Dendritic cell treated with granulocyte-macrophage colony-stimulating factor and Interleukin-4, amounts not matched to agents 40 ng/mL and 50 ng/mL, for 4 days (primary cell): ENCODE results near the gene MYH9.
"Not testable (repeated sequence)": the region's sequence is repeated elsewhere in the genome, so short reads cannot be mapped to it uniquely, and the experiment has no call there.

ENCODE experiments used
- H3K27ac Mint-ChIP-seq: one replicate; pipeline ENCODE4 v1.8.0; 2022; ENCODE audit warnings: mild to moderate bottlenecking, mixed read lengths
- H3K27me3 Mint-ChIP-seq: one replicate; pipeline ENCODE4 v1.8.0; 2022; ENCODE audit warnings: mild to moderate bottlenecking, mixed read lengths
- H3K36me3 Mint-ChIP-seq: one replicate; pipeline ENCODE4 v1.8.0; 2022; ENCODE audit warnings: low read depth, mixed read lengths
- H3K4me1 Mint-ChIP-seq: one replicate; pipeline ENCODE4 v1.8.0; 2022; ENCODE audit warnings: low read depth, mixed read lengths
- H3K4me3 Mint-ChIP-seq: one replicate; pipeline ENCODE4 v1.8.0; 2022; ENCODE audit warnings: mild to moderate bottlenecking, moderate library complexity, mixed read lengths
- H3K9me3 Mint-ChIP-seq: one replicate; pipeline ENCODE4 v1.8.0; 2022; ENCODE audit warnings: mixed read lengths
- intact Hi-C: fragments of 100-400 bp; cut with micrococcal nuclease; formaldehyde crosslinking; loops from one replicate; pipeline ENCODE4 v1.15.0; 2022

MYH9 gene

DNA sequence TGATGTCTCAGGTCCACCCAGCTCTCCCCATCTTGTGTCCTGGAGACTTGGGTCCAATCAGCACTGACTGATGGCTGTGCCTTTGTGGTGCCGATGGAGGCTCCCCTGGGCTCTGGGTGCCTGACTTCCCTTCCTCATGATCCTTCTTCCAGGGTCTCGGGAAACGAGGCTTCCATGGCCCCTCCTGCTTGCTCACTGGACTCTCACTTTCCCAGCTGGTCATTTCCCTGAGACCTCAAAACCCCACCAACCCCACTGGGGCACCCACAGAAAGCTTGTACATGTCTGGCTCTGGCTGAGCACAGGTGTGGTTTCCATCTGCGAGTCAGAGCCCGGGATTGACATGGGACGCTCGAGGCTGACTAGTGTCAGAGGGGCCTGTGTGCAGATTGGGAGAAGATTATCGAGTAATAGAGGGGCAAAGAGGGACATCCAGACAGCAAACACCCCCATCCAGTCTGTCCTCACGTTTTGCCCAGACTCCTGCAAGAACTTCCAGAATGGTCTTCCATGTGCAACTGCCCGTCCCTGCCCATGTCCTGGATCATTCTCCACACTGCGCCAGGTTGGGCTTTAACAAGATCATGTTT lies 119.8 kb downstream of the MYH9 start:
- Mint-ChIP-seq H3K36me3 (peaks cover 46% of the 10 kb centered on the region), H3K27me3 (peaks cover 13% of the 10 kb centered on the region), H3K9me3 (no peaks in the 10 kb centered on the region), H3K4me1 (peaks cover 10% of the 10 kb centered on the region), H3K4me3 (no peak overlapping the region), H3K27ac (no peak overlapping the region)
- intact Hi-C loops = no loop called here

DNA sequence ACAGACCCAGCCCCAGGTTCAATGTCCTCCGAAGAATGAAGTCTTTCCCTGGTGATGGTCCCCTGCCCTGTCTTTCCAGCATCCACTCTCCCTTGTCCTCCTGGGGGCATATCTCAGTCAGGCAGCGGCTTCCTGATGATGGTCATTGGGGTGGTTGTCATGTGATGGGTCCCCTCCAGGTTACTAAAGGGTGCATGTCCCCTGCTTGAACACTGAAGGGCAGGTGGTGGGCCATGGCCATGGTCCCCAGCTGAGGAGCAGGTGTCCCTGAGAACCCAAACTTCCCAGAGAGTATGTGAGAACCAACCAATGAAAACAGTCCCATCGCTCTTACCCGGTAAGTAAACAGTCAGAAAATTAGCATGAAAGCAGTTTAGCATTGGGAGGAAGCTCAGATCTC lies 120.7 kb downstream of the MYH9 start:
- Mint-ChIP-seq H3K27me3 (peaks cover 13% of the 10 kb centered on the region), H3K4me1 (peaks cover 10% of the 10 kb centered on the region), H3K36me3 (peaks cover 55% of the 10 kb centered on the region), H3K27ac (no peak overlapping the region), H3K9me3 (no peaks in the 10 kb centered on the region), H3K4me3 (no peak overlapping the region)
- intact Hi-C loops = no loop called here

DNA sequence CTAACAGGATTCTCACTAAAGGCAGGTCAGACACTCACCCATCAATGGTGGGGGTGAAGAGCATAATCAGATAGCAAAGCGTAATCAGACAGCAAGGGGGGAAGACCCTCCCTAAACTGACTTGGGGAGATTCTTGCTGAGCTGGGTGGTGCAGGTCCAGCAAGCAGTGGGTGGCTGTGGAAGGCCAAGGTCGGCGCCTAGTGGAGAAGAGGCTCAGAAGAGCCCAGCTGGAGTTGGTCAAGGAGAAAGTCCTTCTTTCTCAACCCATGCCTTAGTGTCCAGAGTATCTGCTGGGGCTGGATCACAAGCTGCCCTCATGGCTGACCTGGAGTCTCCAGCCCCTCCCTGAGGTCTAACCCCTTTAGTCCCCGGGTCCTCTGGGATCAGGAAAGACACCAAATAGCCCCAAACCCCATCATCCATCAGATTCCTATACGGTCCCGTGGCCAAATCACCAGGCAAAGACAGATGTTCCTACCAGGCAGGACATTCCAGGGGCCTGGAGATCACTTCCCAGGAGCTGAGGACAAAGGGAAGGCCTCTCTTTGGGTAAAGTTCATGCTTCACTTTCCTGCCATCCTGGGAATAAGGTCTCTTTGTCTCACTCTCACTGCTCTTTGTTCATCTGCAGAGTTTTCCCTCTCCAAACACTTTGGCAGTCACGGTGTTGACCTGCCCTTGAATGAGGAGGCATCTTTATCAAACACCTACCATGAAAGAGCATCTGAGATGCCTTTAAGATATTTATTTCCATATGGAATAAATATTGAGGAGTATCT lies 123.7 kb downstream of the MYH9 start:
- H3K9me3 Mint-ChIP-seq, H3K27me3 Mint-ChIP-seq, intact Hi-C loops, H3K4me3 Mint-ChIP-seq, H3K27ac Mint-ChIP-seq: not testable (repeated sequence)
- Mint-ChIP-seq H3K36me3 (peaks cover 80% of the 10 kb centered on the region), H3K4me1 (peaks cover 16% of the 10 kb centered on the region)

DNA sequence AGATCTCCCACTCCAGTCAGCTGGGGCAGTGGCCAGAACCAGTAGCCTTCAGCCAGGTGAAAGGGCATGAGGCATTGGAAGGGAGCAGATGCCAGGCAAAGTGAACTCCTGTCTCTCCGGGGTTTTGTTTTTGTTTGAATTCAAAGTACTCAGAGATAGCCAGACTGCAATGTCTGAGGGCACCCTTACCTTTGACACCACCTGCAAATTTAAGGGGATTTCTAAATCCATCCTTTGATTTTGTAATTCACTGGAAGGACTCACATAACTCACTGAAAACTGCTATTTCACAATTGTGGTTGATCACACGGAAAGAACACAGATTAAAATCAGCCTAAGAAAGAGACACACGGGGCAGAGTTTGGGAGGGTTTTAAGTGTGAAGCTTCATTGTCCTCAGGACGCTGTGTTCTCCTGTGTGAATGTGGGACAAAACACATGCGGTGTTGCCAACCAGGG lies 124.5 kb downstream of the MYH9 start:
- H3K27ac Mint-ChIP-seq, H3K27me3 Mint-ChIP-seq, H3K9me3 Mint-ChIP-seq, intact Hi-C loops, H3K4me3 Mint-ChIP-seq: not testable (repeated sequence)
- peaks cover 24% of the 10 kb centered on the region for H3K4me1 Mint-ChIP-seq
- peaks cover 88% of the 10 kb centered on the region for H3K36me3 Mint-ChIP-seq

DNA sequence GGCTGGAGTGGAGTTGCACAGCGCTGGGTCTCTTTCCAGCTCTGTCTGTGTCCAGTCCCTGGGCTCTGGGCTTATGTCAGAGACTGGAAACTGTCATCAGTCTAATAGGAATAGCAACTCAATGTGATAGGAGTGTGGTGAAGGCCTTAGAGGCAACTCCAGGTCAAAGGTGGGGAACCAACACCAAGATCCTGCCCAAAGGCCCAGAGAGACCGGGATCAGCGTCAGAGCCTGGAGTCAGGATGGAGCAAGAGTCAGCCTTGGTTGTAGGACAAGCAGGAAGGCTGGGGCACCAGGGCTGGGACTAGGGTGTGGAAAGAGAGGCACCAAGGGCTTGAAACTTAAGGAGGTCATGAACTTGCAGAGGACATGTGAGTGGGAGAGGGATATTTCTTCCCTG lies 125.5 kb downstream of the MYH9 start:
- not testable (repeated sequence) for H3K27ac Mint-ChIP-seq, H3K4me3 Mint-ChIP-seq
- H3K36me3 Mint-ChIP-seq = peaks cover 91% of the 10 kb centered on the region

DNA sequence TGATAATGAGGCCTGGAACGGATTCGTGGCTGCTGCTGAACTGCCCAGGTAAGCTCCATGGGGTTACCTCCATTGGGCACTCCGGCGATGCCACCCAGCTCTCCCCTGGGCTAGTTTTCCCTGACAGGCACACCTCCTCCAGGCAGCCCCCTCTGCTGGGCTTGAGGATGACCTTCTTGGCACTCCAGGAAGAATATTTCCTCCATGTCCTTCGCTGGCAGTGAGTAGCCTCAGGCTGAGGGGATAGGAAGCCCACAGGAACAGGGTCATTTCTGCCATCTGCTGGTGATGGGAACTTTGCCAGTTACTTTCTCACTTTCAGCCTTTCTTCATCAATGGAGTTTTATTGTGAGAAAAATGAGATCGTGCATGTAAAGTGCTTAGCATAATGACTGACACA lies 126.1 kb downstream of the MYH9 start:
- intact Hi-C loops, H3K27ac Mint-ChIP-seq, H3K27me3 Mint-ChIP-seq, H3K9me3 Mint-ChIP-seq, H3K4me3 Mint-ChIP-seq: not testable (repeated sequence)
- Mint-ChIP-seq H3K4me1 (peaks cover 31% of the 10 kb centered on the region), H3K36me3 (peaks cover 91% of the 10 kb centered on the region)

More for the DNA sequence above, 125.5 kb downstream of the MYH9 start:
- H3K9me3 Mint-ChIP-seq, intact Hi-C loops, H3K27me3 Mint-ChIP-seq: not testable (repeated sequence)
- peaks cover 31% of the 10 kb centered on the region for H3K4me1 Mint-ChIP-seq

DNA sequence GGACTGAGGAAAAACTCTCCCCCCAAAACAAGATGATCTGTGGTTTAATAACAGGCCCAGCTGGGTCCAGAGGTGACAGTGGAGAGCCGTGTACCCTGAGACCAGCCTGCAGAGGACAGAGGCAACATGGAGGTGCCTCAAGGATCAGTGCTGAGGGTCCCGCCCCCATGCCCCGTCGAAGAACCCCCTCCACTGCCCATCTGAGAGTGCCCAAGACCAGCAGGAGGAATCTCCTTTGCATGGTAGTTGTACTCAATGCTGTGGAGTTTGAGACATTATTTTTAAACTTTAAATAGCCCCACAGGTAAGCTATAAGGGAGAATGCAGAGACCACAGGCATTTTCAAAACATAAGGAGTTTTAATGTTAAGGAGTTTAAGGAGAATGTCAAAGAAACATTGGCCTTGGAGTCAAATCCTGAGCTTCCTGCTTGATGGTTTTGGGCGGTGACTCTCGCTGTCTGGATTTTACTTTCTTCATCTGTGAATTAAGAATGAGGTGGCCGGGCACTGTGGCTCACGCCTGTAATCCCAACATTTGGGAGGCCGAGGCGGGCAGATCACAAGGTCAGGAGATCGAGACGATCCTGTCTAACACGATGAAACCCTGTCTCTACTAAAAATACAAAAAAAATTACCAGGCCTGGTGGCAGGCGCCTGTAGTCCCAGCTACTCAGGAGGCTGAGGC lies 128.0 kb downstream of the MYH9 start:
- intact Hi-C loops = no loop called here
- H3K27ac Mint-ChIP-seq = peak overlapping the region; percentile 60

DNA sequence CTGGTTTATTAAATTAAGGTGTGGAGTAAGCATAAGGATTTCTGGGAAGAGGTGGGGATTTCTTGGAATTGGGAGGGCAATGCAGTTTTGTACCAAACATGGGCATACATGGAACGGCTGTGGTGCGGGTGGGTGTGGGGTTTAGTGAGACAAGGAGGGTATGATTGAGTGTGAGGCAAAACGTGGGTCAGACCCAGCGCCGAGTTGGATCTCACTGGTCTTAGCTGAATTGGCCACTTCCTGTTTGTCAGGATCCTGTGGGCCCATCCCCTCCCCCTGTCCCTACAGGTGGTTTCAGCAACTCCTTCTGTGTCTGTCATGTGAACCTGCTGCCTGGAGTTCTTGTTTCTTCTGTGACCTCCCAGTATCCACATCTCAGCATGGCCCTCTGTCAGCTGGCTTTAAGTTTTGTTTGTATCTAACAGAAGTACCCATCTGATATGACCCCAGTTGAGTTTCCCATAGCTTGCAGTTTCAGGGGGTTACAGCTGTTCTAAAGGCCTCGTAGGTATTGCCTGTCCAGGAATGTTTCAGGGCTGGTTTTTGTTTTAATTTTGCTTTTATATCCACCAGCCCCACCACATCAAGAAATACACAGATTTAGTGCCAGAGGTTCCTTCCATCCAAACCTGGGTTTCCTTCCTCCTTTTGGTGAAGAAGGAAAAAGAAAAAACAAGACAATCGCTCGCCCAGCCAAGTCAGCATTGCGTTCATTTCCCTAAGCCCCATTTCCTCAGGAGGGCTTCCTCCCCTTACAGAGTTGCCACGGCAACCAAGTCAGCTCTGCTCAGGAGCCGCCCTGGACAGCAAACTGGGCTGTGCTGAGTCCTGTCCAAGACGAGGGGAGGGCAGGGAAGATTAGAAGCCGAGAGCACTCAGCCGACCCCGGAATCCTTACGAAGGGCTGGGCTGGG lies 128.8 kb downstream of the MYH9 start:
- Mint-ChIP-seq H3K4me3 (no peak overlapping the region), H3K27me3 (no peaks in the 10 kb centered on the region), H3K4me1 (peaks cover 58% of the 10 kb centered on the region), H3K27ac (peak overlapping the region; percentile 60), H3K36me3 (peaks cover 70% of the 10 kb centered on the region), H3K9me3 (no peaks in the 10 kb centered on the region)
- intact Hi-C loops = no loop called here

More for the DNA sequence above, 128.0 kb downstream of the MYH9 start:
- Mint-ChIP-seq H3K4me1 (peaks cover 50% of the 10 kb centered on the region), H3K9me3 (no peaks in the 10 kb centered on the region), H3K4me3 (no peak overlapping the region), H3K27me3 (no peaks in the 10 kb centered on the region), H3K36me3 (peaks cover 74% of the 10 kb centered on the region)

DNA sequence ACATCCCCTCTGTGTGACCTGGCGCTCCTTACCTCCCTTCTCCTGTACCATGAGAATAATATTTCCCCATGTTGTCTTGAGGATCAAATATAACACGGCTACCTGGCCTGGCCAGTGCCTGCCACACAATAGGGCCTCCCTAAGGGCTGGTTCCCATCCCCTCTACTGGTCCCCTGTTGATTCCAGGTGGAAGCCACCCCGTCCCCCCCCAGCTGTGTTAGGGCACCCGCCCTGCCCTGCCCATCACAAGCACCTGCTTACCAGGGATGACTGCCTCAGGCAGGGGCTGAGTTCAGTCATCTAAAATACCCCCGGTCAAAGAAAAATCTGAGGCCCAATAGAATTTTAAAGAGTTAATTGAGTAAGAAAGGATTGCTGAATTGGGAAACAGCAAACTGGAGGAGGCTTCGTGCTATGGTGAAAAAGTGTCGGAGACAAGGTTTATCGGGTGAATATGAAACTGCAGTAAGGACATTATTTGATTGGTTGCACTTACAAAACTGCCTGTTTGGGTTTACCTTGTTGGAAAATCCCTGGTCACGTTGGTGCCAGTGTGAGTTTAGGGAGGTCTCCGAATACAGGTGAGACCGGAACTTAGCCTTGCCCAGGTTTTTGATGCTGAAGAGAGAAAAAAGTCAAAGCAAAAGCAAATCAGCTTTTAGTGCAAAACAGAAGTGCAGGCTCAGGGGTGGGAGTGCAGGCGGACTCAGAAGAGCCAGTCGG lies 129.7 kb downstream of the MYH9 start:
- Mint-ChIP-seq H3K9me3 (no peaks in the 10 kb centered on the region), H3K27ac (peak overlapping the region; percentile 60), H3K36me3 (peaks cover 65% of the 10 kb centered on the region), H3K4me1 (peaks cover 58% of the 10 kb centered on the region), H3K4me3 (no peak overlapping the region), H3K27me3 (no peaks in the 10 kb centered on the region)
- intact Hi-C loops = no loop called here

DNA sequence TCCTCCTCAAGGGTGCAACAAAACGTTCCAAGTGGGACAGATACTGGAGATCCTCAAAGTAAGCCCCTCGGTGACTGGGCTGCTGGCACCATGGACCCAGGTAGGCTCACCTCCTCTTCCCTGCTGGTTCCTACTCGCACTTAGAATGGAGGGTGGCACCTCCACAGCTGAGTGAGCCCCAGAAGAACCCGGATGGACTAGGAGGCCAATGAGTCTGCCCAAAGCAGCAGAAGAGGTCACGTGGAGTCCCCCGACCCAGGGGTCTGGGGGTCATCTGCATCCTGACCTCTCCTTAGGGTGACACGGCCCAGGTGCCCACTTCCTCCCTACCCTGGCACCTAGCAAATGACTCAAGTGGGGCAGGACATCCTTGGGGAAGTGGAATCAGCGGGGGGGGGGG lies 130.5 kb downstream of the MYH9 start:
- Mint-ChIP-seq H3K4me3 (no peak overlapping the region), H3K27me3 (no peaks in the 10 kb centered on the region), H3K27ac (no peak overlapping the region), H3K36me3 (peaks cover 58% of the 10 kb centered on the region), H3K9me3 (no peaks in the 10 kb centered on the region), H3K4me1 (peaks cover 65% of the 10 kb centered on the region)
- intact Hi-C loops = no loop called here

DNA sequence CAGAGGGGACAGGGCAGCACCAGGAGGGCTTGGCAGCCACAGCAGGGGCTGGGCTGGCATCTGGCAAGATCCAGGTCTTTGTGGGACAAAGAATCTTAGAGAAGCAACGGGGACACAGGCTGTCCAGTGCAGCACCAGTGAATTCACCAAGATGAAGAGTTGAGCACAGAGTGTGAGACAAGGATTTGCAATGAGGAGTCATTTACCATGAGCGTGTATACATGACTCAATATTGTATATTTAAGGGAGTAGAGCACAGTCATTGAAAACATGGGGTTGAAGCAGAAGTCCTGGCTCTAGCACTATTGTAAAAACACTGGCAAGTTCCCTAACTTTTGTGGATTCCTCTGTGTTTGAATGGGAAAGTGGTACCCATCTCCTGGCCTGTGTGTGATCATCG lies 131.3 kb downstream of the MYH9 start:
- intact Hi-C loops = no loop called here
- Mint-ChIP-seq H3K4me3 (no peak overlapping the region), H3K9me3 (no peaks in the 10 kb centered on the region), H3K27ac (no peak overlapping the region), H3K36me3 (peaks cover 50% of the 10 kb centered on the region), H3K4me1 (peaks cover 73% of the 10 kb centered on the region), H3K27me3 (no peaks in the 10 kb centered on the region)

DNA sequence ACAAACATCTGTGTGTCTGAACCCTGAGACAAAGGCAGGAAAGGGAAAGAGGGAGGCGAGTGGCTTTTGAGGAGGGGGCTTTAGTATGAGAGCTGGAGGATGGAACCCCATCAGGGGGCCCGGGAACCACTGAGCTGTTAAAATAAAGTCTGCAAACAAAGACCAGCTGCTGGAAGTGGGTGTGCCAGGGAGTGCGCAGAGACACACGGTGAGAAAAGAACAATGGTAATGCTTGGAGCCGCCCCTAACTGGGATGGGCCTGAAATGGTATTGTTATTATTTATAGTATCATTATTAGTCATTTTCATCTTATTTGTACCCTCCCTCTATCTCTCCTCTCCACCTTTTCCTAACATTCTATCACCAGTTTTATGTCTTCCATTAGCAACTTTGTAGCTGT lies 132.2 kb downstream of the MYH9 start:
- Mint-ChIP-seq H3K4me1 (peaks cover 75% of the 10 kb centered on the region), H3K27ac (peak overlapping the region; percentile 86), H3K4me3 (peak overlapping the region; percentile 79), H3K36me3 (peaks cover 44% of the 10 kb centered on the region)
- H3K9me3 Mint-ChIP-seq, H3K27me3 Mint-ChIP-seq, intact Hi-C loops: not testable (repeated sequence)
